Spleen (tissue), 7 donors: ENCODE results near the gene ARID3A.

ENCODE experiments used
- POLR2AphosphoS5 ChIP-seq, 3 donors: sonication (generic); formaldehyde crosslinking; IDR thresholded peaks; one replicate each; pipeline ENCODE4 v1.5.1; 2017; ENCODE audit warnings: antibody characterized with exemption in 3 of 3
- TF ChIP-seq, protein P1 (sequence below), 11 experiments: fragments of 200-600 bp in 7 of 11; fragments of 450-650 bp in 4 of 11; sonication (generic) in 4 of 11; IDR thresholded peaks in 8 of 11; conservative IDR thresholded peaks in 3 of 11; 1 replicate in 7 of 11; 2 replicates in 4 of 11; pipeline versions ENCODE4 v1.4.0 to v1.8.0; 2016 to 2021; ENCODE audit warnings: antibody characterized with exemption in 11 of 11, inconsistent platforms in 4 of 11, mild to moderate bottlenecking in 1 of 11
- donor health status: DM: no; HTN: no; CAD: no; lungs with moderate emphysema.
- donor health status: DM: no; HTN: no; CAD: no.
- donor health status: DM: no; HTN: no; CAD: no.

DNA sequence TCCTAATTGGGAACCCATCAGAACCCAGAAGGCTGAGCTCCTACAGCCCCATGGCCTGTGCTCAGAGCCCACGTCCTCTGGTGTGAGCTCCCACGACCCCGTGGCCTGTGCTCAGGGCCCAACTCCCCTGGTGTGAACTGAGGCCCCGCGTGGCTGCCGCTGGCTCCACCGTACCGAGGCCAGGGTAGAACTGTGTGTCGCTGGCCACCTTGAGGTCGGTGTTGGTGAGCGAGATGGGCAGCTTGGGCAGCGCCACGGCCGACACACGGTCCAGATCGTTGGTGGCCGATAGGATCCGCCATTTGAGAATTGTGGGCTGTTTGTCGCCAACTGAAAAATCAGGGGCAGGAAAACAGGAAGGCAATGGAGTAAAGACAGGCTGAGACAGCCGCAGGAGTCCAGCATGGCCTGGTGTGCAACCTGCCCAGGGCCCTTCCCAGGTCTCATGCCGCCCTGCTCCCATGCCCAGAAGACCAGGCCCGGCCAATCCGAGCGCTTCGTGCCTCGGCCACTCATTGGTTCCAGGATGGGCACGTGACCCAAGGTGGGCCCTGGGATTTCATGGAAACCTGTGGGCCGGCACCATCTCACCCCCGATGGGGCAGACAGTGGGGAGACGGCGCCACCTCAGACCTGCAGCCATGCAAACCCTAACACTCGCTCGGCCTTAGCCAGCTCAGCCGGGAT is 44.3 kb upstream of the ARID3A start:
- TF ChIP-seq, protein P1, sequence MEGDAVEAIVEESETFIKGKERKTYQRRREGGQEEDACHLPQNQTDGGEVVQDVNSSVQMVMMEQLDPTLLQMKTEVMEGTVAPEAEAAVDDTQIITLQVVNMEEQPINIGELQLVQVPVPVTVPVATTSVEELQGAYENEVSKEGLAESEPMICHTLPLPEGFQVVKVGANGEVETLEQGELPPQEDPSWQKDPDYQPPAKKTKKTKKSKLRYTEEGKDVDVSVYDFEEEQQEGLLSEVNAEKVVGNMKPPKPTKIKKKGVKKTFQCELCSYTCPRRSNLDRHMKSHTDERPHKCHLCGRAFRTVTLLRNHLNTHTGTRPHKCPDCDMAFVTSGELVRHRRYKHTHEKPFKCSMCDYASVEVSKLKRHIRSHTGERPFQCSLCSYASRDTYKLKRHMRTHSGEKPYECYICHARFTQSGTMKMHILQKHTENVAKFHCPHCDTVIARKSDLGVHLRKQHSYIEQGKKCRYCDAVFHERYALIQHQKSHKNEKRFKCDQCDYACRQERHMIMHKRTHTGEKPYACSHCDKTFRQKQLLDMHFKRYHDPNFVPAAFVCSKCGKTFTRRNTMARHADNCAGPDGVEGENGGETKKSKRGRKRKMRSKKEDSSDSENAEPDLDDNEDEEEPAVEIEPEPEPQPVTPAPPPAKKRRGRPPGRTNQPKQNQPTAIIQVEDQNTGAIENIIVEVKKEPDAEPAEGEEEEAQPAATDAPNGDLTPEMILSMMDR (IDR thresholded peaks at IDR 0.05 in 8 of 11, conservative IDR thresholded peaks at IDR 0.05 in 3 of 11): no peak
- peak in 1 of 3 donors; percentile 28 for TF ChIP-seq POLR2AphosphoS5 (IDR thresholded peaks at IDR 0.05)
